HG03025 (cell line): ENCODE results near the gene MTOR.

Experiments used
- ATAC-seq: cut with Tn5 transposase; IDR thresholded peaks from one replicate; pipeline ENCODE4 v1.9.1; 2021; ENCODE audit warnings: mild to moderate bottlenecking, moderate library complexity; ENCODE audit not compliant: unreplicated experiment, low FRiP score

MTOR gene

DNA sequence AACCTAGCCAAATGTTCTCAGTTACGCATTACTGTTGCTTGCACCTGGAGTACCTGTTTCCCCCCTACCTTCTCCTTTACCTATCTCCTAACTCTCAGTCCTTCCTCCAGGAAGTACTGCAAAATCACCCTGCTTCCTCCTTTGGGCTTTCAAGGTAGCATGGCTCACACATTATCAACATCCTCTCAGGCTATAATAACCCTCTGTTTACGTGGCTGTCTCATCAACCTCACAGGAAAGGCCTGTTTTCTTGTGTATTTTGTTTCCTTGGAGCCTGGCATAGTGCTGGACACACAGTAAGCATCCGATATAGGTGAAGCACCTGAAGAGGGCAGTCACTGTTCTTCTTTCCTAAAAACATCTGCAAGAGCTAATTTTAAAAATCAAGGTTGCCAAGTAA lies 105.9 kb downstream of the MTOR start:
- no peak for ATAC-seq

DNA sequence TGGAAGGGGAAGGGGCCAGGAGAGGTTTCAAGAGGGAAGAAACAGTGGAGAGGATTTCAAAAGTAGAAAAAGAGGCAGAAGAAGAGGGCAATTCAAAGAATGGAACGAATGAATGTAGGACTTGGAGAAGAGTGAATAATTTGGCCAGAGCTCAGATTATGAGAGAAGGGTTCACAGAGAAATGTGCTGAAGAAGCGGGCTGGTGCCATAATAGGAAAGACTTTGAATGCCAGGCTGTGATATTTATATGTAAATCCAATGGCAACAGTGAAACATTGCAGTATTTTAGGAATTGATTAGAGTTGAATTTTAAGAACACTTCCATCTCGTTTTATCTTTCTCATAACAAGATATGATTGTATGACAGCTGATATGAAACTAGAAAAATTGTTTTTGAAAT lies 109.2 kb downstream of the MTOR start:
- ATAC-seq, result no peak

DNA sequence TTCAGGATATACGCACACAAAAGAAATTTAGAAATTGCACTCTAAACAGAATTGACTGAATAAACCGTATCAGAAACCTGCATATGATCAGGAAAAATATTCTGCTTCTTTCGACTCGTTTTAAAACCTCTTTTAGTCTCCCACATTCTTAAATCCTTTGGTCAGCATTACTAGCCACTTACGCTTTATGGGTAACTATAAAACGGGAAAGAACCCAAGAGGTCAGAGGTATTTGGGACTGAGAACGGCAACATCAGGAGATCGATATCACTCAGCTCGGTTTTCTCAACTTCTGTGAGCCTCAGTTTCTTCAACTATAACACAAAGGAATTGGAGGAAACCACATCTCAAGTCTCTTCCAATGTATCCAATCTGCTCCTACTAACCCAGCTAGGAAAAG lies 109.6 kb downstream of the MTOR start:
- no peak for ATAC-seq

DNA sequence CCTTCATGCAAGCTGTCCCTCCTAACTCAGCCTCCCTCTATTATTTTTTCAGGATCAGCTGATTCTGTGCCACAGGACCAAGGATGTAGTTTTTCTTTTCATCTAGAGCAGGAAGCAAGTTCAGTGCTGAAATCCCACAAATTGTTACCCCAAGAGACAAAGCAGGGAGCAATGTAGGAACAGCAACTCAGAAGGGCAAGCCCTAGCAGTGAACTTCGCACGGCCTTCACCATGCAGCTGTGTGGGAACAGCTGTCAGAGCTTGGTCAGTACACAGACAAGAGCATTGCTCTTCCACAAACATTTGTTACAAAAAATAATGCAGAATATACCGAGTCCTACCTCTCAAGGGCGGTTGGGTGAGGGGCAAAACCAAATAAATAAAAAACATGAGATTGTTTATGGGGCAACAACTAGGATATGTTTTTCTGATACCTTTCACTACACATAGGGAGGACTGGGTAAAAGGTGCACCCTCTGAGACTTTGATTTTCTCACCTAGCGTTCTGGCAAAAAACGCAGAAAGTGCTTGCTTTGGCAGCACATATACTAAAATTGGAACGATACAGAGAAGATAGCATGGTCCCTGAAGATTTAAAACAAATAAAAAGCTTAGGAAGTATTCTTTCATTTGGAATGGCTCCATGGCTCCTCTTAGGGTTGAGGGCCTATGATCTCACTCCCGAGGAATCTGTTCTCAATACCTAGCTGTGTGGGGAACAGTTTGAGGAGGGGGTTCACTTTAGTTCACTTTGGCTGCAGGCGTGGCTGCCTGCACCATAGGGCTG lies 110.3 kb downstream of the MTOR start:
- no peak for ATAC-seq

DNA sequence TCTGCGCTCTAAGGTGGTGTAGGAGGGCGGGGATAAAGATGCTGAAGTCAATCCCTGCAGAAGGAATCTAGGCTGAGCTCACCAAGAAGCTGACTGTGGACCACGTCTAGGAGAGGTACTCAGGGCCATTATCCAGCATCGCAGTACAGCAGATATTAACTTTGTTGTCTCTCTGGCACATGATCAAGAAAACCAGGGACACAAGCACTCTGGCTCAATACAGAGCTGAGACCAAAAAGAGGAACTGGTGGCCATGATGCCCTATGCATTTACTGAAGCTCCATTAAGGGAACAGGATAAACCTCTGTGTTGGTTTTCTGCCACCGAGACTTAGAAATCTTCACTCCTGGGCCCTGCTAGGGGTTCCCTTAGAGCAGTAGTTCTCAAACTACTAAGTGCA lies 111.2 kb downstream of the MTOR start:
- ATAC-seq, result no peak

DNA sequence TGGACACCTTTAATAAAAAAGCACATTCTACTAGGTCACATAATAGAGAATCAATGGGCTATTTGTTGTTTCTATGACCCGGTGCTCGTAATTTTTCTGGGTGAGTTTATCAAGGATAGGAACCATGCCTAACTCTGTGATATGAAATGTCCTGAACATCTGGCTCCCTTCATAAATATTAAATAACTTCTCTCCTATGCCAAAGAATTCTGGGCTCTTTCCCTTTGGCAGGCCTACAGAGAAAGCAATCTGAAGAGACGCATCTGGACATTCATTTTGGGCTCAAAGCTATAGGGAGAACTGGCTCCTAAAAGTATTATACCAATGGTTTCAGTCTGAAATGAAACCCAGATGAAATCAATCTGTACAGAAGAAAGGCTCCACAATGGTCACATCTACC lies 112.0 kb downstream of the MTOR start:
- no peak for ATAC-seq

DNA sequence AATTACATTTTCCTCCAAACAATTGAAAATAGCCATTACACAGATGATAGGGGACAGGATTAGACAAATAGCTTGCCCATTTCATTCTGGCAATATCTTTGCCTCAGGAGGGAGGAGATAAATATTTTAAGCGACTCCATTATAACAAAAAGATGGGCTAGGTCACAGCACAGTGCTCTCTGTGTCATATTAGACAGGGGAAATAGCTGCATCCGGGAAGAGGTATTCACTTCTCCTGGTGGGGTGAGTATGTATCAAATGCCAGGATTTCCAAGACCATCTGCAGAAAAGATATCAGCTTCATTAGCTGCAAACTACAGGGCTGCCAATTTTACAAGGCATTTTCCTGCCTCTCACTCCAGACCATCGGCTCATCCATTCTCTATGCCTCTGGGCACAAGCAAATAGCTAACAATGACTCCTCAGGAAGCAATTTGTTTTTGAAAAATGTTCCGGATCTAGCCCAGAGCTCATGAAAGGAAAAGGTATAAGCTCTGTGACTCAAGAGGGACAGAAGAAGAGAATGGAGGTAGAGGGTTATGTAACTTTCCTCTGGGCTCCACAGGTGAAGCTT lies 115.1 kb downstream of the MTOR start:
- ATAC-seq, result no peak

DNA sequence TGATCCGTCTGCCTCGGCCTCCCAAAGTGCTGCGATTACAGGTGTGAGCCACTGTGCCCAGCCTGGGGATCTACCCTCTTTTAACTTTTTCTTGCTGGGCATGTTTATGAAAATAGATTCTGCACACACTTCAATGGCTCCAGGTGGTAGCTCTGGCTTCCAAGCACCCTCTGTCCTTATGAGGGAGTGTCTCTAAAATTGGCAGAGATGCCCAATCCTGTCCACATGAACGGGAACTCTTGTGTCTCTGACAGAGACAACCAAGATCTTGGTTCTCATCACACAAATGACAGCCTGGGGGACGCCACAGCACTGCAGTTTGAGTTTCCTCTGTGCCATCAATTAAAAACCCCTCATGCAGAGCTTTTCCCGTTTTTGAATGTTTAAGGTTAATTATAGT lies 116.6 kb downstream of the MTOR start:
- ATAC-seq, result no peak

DNA sequence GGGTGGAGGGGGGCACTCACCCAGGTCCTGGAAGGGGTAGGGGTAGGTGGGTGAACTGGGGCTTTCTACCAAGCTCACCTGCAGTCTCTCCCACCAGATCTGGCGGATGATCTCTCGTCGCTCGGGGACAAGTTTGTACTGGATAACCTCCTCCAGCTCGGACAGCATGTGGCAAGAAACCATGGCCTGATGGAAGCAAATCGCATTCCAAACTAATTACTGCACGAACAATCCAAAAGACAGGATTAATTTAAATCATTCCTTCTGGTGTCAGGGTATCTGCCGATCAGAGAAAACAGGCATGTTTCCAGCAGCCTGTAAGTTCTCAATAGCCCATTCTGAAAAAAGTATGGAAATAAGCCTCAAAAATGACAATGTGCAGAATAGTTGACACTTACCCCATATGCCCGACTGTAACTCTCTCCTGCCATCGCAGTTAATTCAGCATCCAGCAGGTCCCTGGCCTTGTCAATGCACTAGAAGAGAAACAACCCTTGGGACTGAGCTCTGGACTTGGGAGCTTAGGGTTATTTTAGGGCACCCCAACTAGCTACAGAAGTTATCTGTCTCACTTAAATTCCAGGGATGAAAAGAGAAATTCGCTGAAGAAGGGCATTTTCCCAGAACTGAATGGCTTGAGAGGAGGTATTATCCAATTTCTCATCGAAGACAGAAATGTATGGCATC lies 117.6 kb downstream of the MTOR start:
- ATAC-seq, result no peak

DNA sequence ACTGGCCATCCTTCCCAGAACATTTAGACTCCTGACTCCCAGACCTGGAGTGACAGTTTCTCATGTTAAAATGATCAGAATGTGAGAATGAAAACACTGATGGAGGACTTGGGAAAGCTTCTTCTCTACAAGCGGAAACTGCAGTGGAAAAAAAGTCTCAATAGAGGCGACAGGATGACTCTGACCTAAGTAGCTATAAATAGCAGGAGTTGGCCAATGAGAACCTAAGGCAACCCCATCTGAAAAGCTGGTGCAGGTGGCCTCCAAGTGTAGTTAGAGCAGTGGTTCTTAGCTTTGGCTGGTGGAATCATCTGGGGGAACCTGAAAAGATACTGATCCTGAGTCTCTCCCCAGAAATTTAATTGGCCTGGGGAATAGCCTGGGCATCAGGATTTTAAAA lies 118.4 kb downstream of the MTOR start:
- no peak for ATAC-seq

DNA sequence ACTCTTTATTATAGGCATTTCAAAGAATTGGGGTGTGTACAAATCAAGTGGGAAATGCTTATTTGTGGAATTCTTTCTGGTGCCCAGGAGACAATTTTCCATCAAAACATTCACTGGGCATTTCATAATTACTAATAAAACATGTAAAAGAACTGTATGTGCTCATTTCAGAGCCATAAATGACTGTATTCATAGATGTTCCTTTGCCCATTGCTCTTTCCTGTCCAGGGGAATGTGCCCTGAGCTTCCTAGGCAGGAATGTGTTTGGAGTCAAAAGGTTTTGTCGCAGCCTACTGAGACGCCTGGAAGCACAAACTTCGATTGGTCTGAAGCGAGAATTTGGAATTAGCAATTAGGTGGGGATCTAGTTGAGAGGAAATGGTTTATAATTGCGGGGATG lies 119.0 kb downstream of the MTOR start:
- ATAC-seq, result no peak

DNA sequence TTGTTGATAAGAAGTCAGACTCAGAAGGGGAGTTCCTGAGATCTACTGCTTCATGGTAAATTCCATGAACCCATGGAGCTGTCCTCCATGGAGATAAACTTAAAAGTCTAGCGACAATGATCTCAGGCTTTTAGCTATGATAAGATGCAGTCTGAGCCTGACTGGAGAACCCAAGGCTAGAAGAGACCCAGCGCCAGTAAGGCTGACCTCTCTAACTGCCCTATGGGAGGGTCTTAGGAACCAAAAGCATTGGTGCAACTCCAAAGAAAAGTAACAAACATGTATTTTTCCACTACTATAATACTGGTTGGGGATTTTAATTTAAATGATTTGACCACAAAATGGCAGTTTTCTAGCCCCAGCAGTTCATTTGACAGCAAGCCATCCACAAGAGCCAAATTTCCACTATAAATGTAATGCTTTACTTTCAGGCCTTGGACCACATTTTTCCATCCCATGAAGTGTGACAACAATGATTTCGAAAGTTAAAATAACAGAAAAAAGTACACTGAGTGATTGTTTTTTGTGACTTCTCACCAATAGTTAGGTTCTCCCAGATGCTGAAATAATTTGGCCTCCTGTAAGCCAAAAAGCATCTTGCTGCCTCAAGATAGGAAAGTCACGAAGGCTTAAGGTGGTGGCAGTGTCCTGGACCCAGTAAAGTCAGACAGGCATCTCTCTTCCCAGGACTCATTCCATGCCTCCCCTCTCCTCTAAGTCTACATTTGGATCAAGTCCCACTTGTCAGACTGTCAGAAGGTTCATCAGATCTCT lies 119.5 kb downstream of the MTOR start:
- no peak for ATAC-seq

DNA sequence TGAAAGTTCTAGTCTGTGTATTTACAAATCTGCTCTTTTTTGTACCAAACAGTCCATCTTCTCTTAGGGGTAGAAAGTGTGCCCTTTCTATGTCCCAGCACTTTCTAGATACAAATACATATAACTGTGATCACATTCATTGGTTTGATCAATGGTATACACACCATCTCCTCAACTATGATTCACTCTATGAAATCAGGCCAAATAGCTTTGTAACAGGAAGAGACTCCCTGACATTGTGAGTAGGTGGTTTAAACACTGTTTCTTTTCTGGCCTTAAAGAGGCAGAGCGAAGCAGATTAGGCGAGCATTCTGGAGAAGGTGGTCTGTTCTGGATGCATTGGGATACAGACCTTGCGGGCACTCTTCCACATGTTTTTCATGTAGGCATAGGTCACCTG lies 123.4 kb downstream of the MTOR start:
- ATAC-seq, result no peak

DNA sequence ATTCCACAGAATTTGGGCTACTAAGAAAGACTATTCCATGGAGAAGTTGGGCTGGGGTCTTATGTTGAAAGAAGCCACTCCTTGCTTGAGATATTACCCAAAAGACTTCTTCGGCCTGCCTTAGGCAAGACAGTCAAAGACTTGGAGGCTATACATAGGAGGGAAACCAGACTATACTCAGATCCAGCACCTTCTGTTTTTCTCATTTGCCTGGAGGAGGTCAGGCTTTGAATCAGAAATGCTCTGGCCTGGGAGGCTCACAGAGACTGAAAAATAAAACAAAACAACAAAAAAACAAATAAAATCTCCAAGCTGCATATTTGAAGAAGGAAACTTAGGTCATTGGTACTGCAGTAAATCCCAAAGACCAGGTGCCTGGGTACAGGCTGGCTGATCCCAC lies 124.3 kb downstream of the MTOR start:
- no peak for ATAC-seq

DNA sequence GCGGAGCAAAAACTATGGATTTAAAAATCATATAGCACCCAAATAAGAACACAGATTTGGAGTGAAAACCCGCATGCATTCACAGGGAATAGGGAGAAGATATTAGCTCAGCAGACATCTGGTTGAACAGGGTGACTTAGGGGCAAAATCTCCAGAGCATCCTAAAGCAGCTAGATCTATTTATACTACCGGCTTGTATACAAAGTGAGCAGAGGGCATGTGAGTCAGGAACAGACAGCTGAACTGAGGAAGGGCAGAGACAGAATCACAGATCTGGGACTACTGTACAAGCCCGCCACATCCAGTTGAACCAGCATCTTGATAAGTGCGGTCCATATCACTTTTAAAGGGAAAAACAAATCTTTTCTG lies 127.5 kb downstream of the MTOR start:
- ATAC-seq, result no peak

DNA sequence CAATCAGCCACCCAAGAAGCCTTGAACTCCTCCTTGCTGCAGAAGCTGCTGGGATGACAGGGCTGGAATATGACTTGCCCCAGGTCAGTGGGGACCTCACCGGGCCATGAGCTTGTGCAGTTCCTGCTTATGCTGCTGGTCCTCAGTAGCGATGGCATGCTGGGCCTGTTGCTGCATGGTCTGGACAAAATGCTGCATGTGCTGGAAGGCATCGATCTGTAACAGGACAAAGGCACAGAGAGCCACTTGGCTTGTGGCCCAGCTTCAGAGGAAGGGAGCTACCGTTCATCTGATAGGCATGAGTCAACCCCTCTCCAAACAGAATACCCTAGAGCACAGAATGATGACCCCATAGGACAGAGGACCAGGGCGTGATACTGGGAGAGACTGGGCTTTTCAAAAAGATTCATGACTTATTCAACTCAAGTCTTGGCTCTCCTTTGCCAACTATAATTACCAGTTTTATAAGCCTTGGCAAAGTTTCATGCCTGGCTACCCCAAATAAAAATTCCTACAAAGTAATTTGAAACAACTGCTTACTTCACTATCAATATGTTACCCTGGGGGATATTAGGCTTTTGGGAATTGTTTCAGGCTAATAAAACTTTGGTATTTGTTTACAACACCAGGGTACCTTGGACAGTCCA lies 128.0 kb downstream of the MTOR start:
- no peak for ATAC-seq

DNA sequence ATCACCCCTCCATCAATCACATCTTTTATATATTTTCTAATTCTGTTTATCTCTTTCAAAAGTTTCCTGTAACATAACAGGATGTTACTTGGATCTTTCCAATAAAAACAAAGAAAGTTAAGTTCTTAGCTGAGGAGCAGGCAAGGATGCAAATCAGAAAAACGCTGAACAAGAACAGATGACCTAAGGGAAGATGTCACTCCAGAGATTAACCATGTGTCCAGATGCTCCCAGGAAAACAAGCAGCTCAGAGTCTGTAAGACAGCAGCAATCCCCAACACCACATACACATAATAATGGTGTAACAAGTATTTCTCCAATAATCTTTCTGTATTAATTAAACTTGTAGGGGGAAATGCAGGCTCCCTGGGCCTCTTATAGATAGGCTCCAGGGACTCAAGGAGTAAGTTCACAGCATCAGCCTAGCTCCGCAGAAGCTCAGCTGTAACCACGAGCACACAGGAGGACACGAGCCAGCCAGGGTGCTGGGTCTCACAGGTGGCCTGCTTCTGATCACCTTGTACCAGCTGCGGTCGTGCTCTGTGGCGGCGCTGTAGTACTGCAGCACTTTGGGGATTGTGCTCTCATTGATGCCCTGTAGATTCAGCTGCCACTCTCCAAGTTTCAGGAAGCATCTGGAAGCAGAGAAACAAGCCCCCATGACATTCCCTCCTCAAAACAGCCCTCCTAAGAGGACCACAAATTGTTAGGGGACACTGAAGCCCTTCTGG lies 129.6 kb downstream of the MTOR start:
- no peak for ATAC-seq

DNA sequence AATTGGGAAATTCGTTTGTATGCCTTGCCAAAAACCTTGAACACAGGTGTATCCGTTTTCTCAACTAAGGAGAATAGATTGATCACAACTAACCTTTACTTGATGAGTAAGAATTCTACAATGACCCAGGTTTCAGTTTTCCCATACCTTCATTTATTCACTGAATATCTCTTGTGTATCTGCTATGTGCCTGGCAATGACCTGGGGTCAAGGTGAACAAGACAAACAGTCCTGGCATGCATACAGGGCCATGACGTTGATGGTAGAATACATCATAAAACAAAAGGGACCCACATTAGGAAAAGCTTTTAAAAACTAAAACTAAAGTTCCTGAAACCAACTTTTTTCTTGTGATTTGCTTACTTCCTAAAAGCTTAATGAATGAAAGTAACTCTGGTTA lies 130.5 kb downstream of the MTOR start:
- no peak for ATAC-seq

DNA sequence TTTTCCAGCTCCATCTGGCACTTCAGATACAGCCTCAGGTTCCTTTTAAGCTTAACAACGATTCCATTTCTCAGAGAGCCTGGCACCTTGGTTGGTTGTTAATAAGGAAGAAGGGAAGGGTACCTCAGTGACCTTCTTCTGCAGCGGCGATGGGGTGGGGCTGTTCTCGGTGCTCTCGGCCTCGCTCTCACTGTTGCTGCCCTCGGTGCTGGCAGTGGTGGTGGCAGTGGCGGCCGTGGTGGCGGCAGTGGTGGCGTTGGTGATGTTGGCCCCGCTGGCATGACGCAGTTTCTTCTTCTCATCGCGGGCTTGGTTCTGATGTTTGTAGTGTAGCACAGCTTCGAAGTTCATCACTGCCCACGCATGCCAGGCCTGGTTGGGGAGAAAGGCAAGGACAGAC lies 131.9 kb downstream of the MTOR start:
- no peak for ATAC-seq
